ENCODE data around the gene PROX1. TPM values are rescaled to one million over a fixed set of nuclear protein-coding genes. Genes with fewer than 3 reads are reported as not detected.

Gene PROX1
- total RNA-seq, 1 donor from 2014 or later, result 11.7 TPM

GRCh38 chr1:214066936-214067335 lies 79.2 kb downstream of the PROX1 start:
- intact Hi-C loops (cut with DNase I), result no loop called here
- Histone ChIP-seq H3K27me3 (ENCODE audit: low read depth) (no peaks in the 10 kb centered on the region), H3K4me1 (no peaks in the 10 kb centered on the region), H3K4me3 (no peak overlapping the region), H3K9me3 (no peaks in the 10 kb centered on the region), H3K27ac (no peak overlapping the region), H3K36me3 (no peaks in the 10 kb centered on the region)
- ATAC-seq (no peak), DNase-seq (no peak)
- no peak for TF ChIP-seq CTCF (IDR thresholded peaks at IDR 0.05)

GRCh38 chr1:214067397-214067796 lies 79.6 kb downstream of the PROX1 start:
- no peaks in the 10 kb centered on the region for H3K27me3 ChIP-seq (ENCODE audit: low read depth)
- H3K4me1 ChIP-seq, result no peaks in the 10 kb centered on the region
- TF ChIP-seq CTCF (IDR thresholded peaks at IDR 0.05), result no peak
- ATAC-seq, result no peak
- H3K4me3 ChIP-seq, result no peak overlapping the region
- no peaks in the 10 kb centered on the region for H3K9me3 ChIP-seq
- no peaks in the 10 kb centered on the region for H3K36me3 ChIP-seq
- intact Hi-C loops (cut with DNase I), result no loop called here
- no peak for DNase-seq
- no peak overlapping the region for H3K27ac ChIP-seq

GRCh38 chr1:214067853-214068703 lies 80.3 kb downstream of the PROX1 start:
- H3K27ac ChIP-seq, result no peak overlapping the region
- no peaks in the 10 kb centered on the region for H3K4me1 ChIP-seq
- no peaks in the 10 kb centered on the region for H3K9me3 ChIP-seq
- DNase-seq (no peak), ATAC-seq (no peak)
- no peak overlapping the region for H3K4me3 ChIP-seq
- intact Hi-C loops (cut with DNase I), result no loop called here
- no peak for TF ChIP-seq CTCF (IDR thresholded peaks at IDR 0.05)
- no peaks in the 10 kb centered on the region for H3K36me3 ChIP-seq
- no peaks in the 10 kb centered on the region for H3K27me3 ChIP-seq (ENCODE audit: low read depth)

- ATAC-seq, result no peak
- TF ChIP-seq CTCF (IDR thresholded peaks at IDR 0.05), result no peak
- H3K9me3 ChIP-seq, result no peaks in the 10 kb centered on the region
Measured at GRCh38 chr1:214068979-214069378, 81.2 kb downstream of the PROX1 start.

GRCh38 chr1:214071469-214071868 lies 83.7 kb downstream of the PROX1 start:
- intact Hi-C loops (cut with DNase I), result no loop called here
- no peaks in the 10 kb centered on the region for H3K36me3 ChIP-seq
- no peak overlapping the region for H3K4me3 ChIP-seq

More at GRCh38 chr1:214068979-214069378, 81.2 kb downstream of the PROX1 start:
- Histone ChIP-seq H3K36me3 (no peaks in the 10 kb centered on the region), H3K4me1 (no peaks in the 10 kb centered on the region), H3K4me3 (no peak overlapping the region), H3K27me3 (ENCODE audit: low read depth) (peaks cover 2% of the 10 kb centered on the region), H3K27ac (no peak overlapping the region)
- intact Hi-C loops (cut with DNase I), result no loop called here
- DNase-seq, result no peak

More at GRCh38 chr1:214071469-214071868, 83.7 kb downstream of the PROX1 start:
- TF ChIP-seq CTCF (IDR thresholded peaks at IDR 0.05), result no peak
- Histone ChIP-seq H3K27me3 (ENCODE audit: low read depth) (peaks cover 6% of the 10 kb centered on the region), H3K27ac (no peak overlapping the region), H3K4me1 (no peaks in the 10 kb centered on the region), H3K9me3 (no peaks in the 10 kb centered on the region)
- ATAC-seq (no peak), DNase-seq (no peak)
